GM23338 (cell line): Measurements from ENCODE around the gene DTX4. TPM values are rescaled to one million over a fixed set of nuclear protein-coding genes. Genes with fewer than 3 reads are reported as not detected.

Source experiments
- ATAC-seq: fragments of 200-7000 bp; cut with Tn5 transposase; 3 replicates; pipeline ENCODE4 v1.9.1; 2020
- DNase-seq: peaks from one replicate; pipeline ENCODE4 v3.0.0-alpha.2; 2015; ENCODE audit warnings: low spot score
- H2AFZ ChIP-seq: fragments of 200-600 bp; sonication (generic); 2 replicates; pipeline ENCODE4 v1.8.0; 2016; ENCODE audit warnings: antibody characterized with exemption, mild to moderate bottlenecking, moderate library complexity
- H3F3A ChIP-seq: fragments of 200-600 bp; sonication (generic); replicated peaks from 2 replicates; pipeline ENCODE4 v1.8.0; 2017; ENCODE audit warnings: antibody characterized with exemption, mixed run types, low read depth
- H3K27ac ChIP-seq: fragments of 200-600 bp; sonication (generic); 2 replicates; pipeline ENCODE4 v1.6.1; 2016; ENCODE audit warnings: low read depth
- H3K27me3 ChIP-seq: fragments of 200-600 bp; sonication (generic); 2 replicates; pipeline ENCODE4 v1.8.0; 2016; ENCODE audit warnings: mild to moderate bottlenecking, mixed run types, moderate library complexity; ENCODE audit not compliant: insufficient read depth
- H3K36me3 ChIP-seq: fragments of 200-600 bp; sonication (generic); 2 replicates; pipeline ENCODE4 v1.8.0; 2016; ENCODE audit warnings: mild to moderate bottlenecking; ENCODE audit not compliant: insufficient read depth
- H3K4me1 ChIP-seq: fragments of 200-600 bp; sonication (generic); 2 replicates; pipeline ENCODE4 v1.8.0; 2016; ENCODE audit warnings: mild to moderate bottlenecking, moderate library complexity; ENCODE audit not compliant: insufficient read depth
- H3K4me2 ChIP-seq: fragments of 200-600 bp; sonication (generic); 2 replicates; pipeline ENCODE4 v1.7.1; 2017; ENCODE audit warnings: mixed run types
- H3K4me3 ChIP-seq: fragments of 200-600 bp; sonication (generic); 2 replicates; pipeline ENCODE4 v1.6.1; 2016; ENCODE audit warnings: mixed run types
- H3K79me2 ChIP-seq: fragments of 200-600 bp; sonication (generic); replicated peaks from 2 replicates; pipeline ENCODE4 v1.8.0; 2017; ENCODE audit warnings: mild to moderate bottlenecking; ENCODE audit not compliant: insufficient read depth
- H3K9me2 ChIP-seq: fragments of 200-600 bp; sonication (generic); 2 replicates; pipeline ENCODE4 v1.8.0; 2017; ENCODE audit not compliant: insufficient read depth
- H4K20me1 ChIP-seq: fragments of 200-600 bp; sonication (generic); replicated peaks from 2 replicates; pipeline ENCODE4 v1.8.0; 2017; ENCODE audit warnings: mild to moderate bottlenecking; ENCODE audit not compliant: insufficient read depth
- H3K27ac Mint-ChIP-seq: 2 replicates; pipeline ENCODE4 v1.8.0; 2020; ENCODE audit warnings: inconsistent platforms, mild to moderate bottlenecking, moderate library complexity, mixed read lengths
- H3K27me3 Mint-ChIP-seq: 3 replicates; pipeline ENCODE4 v1.8.0; 2022; ENCODE audit warnings: low read depth, mild to moderate bottlenecking, moderate library complexity, mixed read lengths, inconsistent platforms; ENCODE audit not compliant: insufficient read depth, poor library complexity
- H3K36me3 Mint-ChIP-seq: 3 replicates; pipeline ENCODE4 v1.8.0; 2021; ENCODE audit warnings: low read depth, mild to moderate bottlenecking, inconsistent platforms, moderate library complexity, mixed read lengths
- H3K4me1 Mint-ChIP-seq: 3 replicates; pipeline ENCODE4 v1.8.0; 2020; ENCODE audit warnings: mild to moderate bottlenecking, inconsistent platforms, mixed read lengths
- H3K4me3 Mint-ChIP-seq: 3 replicates; pipeline ENCODE4 v1.8.0; 2021; ENCODE audit warnings: moderate library complexity, mild to moderate bottlenecking, inconsistent platforms, mixed read lengths
- H3K9me3 Mint-ChIP-seq: 3 replicates; pipeline ENCODE4 v1.8.0; 2020; ENCODE audit warnings: moderate library complexity, mild to moderate bottlenecking, inconsistent platforms, mixed read lengths
- CREB1 ChIP-seq: fragments of 250-450 bp; sonication (Bioruptor Pico); IDR thresholded peaks from 2 replicates; pipeline ENCODE4 v1.5.0; 2020; ENCODE audit warnings: low read depth, mild to moderate bottlenecking, moderate library complexity
- ETS1 ChIP-seq: IDR thresholded peaks from 2 replicates; pipeline ENCODE4 v1.6.1; 2016; ENCODE audit warnings: antibody characterized with exemption
- EZH2 ChIP-seq: fragments of 200-600 bp; sonication (generic); IDR thresholded peaks from one replicate; pipeline ENCODE4 v1.8.0; 2017; ENCODE audit warnings: antibody characterized with exemption, mild to moderate bottlenecking, low read depth; ENCODE audit not compliant: unreplicated experiment
- EZH2phosphoT487 ChIP-seq: fragments of 200-600 bp; sonication (generic); IDR thresholded peaks from one replicate; pipeline ENCODE4 v1.8.1; 2018; ENCODE audit warnings: antibody characterized with exemption; ENCODE audit not compliant: unreplicated experiment
- JUNB ChIP-seq: IDR thresholded peaks from one replicate; pipeline ENCODE4 v1.6.1; 2016; ENCODE audit warnings: antibody characterized with exemption; ENCODE audit not compliant: unreplicated experiment
- NANOG ChIP-seq: IDR thresholded peaks from 2 replicates; pipeline ENCODE4 v1.6.1; 2016; ENCODE audit warnings: antibody characterized with exemption, borderline replicate concordance
- POLR2AphosphoS5 ChIP-seq: IDR thresholded peaks from 2 replicates; pipeline ENCODE4 v1.6.1; 2016; ENCODE audit warnings: antibody characterized with exemption, low read depth
- ZNF462 ChIP-seq: fragments of 250-450 bp; sonication (Bioruptor Pico); IDR thresholded peaks from 2 replicates; pipeline ENCODE4 v1.5.0; 2020; ENCODE audit warnings: mild to moderate bottlenecking, moderate library complexity
- polyA plus RNA-seq: library from polyadenylated mRNA; unstranded; fragments of >200 nt; fragmentation: Nextera tagmentation; extraction: Ambion mirVana; gene quantifications from 2 replicates; pipeline ENCODE4 v1.2.1, GENCODE V29; 2016
- total RNA-seq: library from RNA; depleted of rRNA; stranded (reverse); fragments of >200 nt; shearing (Covaris generic); gene quantifications from 2 replicates; pipeline ENCODE4 v1.2.3, GENCODE V29; 2014
- TF ChIP-seq, protein P1 (sequence below), 2 experiments: fragments of 200-600 bp in 1 of 2; sonication (generic) in 1 of 2; conservative IDR thresholded peaks; 2 replicates each; pipeline versions ENCODE4 v1.5.1 to v1.6.1; 2016 to 2017; ENCODE audit warnings: antibody characterized with exemption in 2 of 2, low read depth in 2 of 2, mild to moderate bottlenecking in 2 of 2, moderate library complexity in 1 of 2
- TF ChIP-seq, protein P2 (sequence below): IDR thresholded peaks from one replicate; pipeline ENCODE4 v1.6.1; 2018; ENCODE audit warnings: antibody characterized with exemption; ENCODE audit not compliant: unreplicated experiment

DTX4 gene
- total and polyA plus RNA-seq, 2 experiments from 2014 or later: 4.2 to 14.7 TPM

DNA sequence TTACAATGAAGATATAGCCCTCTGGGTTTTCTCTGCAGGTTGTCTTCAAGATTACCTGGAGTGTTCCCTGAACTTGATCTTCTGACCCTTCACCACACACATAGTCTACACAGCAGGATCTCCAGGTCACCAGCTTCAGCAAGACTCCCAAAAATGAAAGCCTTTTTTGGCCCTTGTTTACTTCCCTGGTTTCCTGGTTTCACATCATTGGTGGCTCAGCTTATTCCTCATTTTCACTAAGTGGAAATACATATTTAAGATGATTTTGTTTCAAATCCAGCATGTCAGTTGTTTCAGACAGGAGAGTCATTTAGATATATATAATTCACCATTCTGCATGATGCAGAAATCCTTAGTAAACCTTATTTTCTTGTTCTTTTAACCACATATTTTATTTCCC lies 82.4 kb downstream of the DTX4 start:
- TF ChIP-seq EZH2 (no peak), ETS1 (no peak), POLR2AphosphoS5 (no peak), CREB1 (no peak), NANOG (no peak)
- TF ChIP-seq, protein P1, sequence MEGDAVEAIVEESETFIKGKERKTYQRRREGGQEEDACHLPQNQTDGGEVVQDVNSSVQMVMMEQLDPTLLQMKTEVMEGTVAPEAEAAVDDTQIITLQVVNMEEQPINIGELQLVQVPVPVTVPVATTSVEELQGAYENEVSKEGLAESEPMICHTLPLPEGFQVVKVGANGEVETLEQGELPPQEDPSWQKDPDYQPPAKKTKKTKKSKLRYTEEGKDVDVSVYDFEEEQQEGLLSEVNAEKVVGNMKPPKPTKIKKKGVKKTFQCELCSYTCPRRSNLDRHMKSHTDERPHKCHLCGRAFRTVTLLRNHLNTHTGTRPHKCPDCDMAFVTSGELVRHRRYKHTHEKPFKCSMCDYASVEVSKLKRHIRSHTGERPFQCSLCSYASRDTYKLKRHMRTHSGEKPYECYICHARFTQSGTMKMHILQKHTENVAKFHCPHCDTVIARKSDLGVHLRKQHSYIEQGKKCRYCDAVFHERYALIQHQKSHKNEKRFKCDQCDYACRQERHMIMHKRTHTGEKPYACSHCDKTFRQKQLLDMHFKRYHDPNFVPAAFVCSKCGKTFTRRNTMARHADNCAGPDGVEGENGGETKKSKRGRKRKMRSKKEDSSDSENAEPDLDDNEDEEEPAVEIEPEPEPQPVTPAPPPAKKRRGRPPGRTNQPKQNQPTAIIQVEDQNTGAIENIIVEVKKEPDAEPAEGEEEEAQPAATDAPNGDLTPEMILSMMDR (conservative IDR thresholded peaks at IDR 0.05; ENCODE audit: low read depth in 2 of 2): no peak
- H3K4me1 Mint-ChIP-seq: peaks cover 20% of the 10 kb centered on the region
- H2AFZ ChIP-seq: no peak overlapping the region
- no peaks in the 10 kb centered on the region for H3K79me2 ChIP-seq
- H3K4me3 Mint-ChIP-seq: no peak overlapping the region
- peaks cover 5% of the 10 kb centered on the region for H3K4me1 ChIP-seq
- H3K4me2 ChIP-seq: no peak overlapping the region
- H3F3A ChIP-seq: no peaks in the 10 kb centered on the region
- no peaks in the 10 kb centered on the region for H4K20me1 ChIP-seq
- H3K27me3 Mint-ChIP-seq: no peaks in the 10 kb centered on the region
- H3K4me3 ChIP-seq: no peak overlapping the region
- no peak overlapping the region for H3K27ac ChIP-seq
- no peaks in the 10 kb centered on the region for H3K27me3 ChIP-seq
- H3K9me3 Mint-ChIP-seq: no peaks in the 10 kb centered on the region; the same call in 2 of the 3 replicates
- no peaks in the 10 kb centered on the region for H3K36me3 Mint-ChIP-seq
- 0 out of 2 replicates have a peak, but pooled peaks cover 10% of the 10 kb centered on the region for H3K9me2 ChIP-seq
- H3K27ac Mint-ChIP-seq: no peak overlapping the region
- no peaks in the 10 kb centered on the region for H3K36me3 ChIP-seq
- no peak for DNase-seq
- ATAC-seq: no peak

- no peaks in the 10 kb centered on the region for H3K36me3 Mint-ChIP-seq
- no peak for TF ChIP-seq JUNB
- TF ChIP-seq, protein P2, sequence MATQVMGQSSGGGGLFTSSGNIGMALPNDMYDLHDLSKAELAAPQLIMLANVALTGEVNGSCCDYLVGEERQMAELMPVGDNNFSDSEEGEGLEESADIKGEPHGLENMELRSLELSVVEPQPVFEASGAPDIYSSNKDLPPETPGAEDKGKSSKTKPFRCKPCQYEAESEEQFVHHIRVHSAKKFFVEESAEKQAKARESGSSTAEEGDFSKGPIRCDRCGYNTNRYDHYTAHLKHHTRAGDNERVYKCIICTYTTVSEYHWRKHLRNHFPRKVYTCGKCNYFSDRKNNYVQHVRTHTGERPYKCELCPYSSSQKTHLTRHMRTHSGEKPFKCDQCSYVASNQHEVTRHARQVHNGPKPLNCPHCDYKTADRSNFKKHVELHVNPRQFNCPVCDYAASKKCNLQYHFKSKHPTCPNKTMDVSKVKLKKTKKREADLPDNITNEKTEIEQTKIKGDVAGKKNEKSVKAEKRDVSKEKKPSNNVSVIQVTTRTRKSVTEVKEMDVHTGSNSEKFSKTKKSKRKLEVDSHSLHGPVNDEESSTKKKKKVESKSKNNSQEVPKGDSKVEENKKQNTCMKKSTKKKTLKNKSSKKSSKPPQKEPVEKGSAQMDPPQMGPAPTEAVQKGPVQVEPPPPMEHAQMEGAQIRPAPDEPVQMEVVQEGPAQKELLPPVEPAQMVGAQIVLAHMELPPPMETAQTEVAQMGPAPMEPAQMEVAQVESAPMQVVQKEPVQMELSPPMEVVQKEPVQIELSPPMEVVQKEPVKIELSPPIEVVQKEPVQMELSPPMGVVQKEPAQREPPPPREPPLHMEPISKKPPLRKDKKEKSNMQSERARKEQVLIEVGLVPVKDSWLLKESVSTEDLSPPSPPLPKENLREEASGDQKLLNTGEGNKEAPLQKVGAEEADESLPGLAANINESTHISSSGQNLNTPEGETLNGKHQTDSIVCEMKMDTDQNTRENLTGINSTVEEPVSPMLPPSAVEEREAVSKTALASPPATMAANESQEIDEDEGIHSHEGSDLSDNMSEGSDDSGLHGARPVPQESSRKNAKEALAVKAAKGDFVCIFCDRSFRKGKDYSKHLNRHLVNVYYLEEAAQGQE: no peak
- no peak for TF ChIP-seq ZNF462
- TF ChIP-seq EZH2: no peak
- TF ChIP-seq EZH2phosphoT487: no peak
Observed at GRCh38 chr11:59255281-59255680, 83.3 kb downstream of the DTX4 start.

More at GRCh38 chr11:59255281-59255680, 83.3 kb downstream of the DTX4 start:
- Histone ChIP-seq H3K36me3 (no peaks in the 10 kb centered on the region), H3F3A (no peaks in the 10 kb centered on the region), H3K9me2 (0 out of 2 replicates have a peak, but pooled peaks cover 8% of the 10 kb centered on the region), H3K79me2 (no peaks in the 10 kb centered on the region), H3K27me3 (no peaks in the 10 kb centered on the region), H3K4me1 (peaks cover 5% of the 10 kb centered on the region), H3K27ac (no peak overlapping the region), H3K4me3 (peak overlapping the region; percentile 43), H3K4me2 (peak overlapping the region; percentile 67), H2AFZ (peak overlapping the region; percentile 60; the same call in 1 of the 2 replicates), H4K20me1 (no peaks in the 10 kb centered on the region)
- Mint-ChIP-seq H3K4me1 (peaks cover 20% of the 10 kb centered on the region), H3K4me3 (no peak overlapping the region), H3K9me3 (no peaks in the 10 kb centered on the region), H3K27ac (no peak overlapping the region; the same call in 1 of the 2 replicates), H3K27me3 (no peaks in the 10 kb centered on the region)
- DNase-seq (peak; percentile 62), ATAC-seq (peak; percentile 67)
